GM21576 (cell line): ENCODE results near the gene XPR1.

Experiments
- ATAC-seq: cut with Tn5 transposase; IDR thresholded peaks from one replicate; pipeline ENCODE4 v1.9.1; 2021; ENCODE audit warnings: mild to moderate bottlenecking, moderate library complexity; ENCODE audit not compliant: unreplicated experiment

Gene XPR1

GRCh38 chr1:180912211-180912800 is 280.5 kb downstream of the XPR1 start:
- ATAC-seq = no peak

- no peak for ATAC-seq
These were observed 281.2 kb downstream of the XPR1 start, which contains the start of gene KIAA1614 for GRCh38 chr1:180912801-180913565. KIAA1614 (plus strand) TSS chr1:180912897; CDS start chr1:180913244, 347 bp downstream.

GRCh38 chr1:180915426-180915965 is 283.7 kb downstream of the XPR1 start:
- ATAC-seq = no peak

DNA sequence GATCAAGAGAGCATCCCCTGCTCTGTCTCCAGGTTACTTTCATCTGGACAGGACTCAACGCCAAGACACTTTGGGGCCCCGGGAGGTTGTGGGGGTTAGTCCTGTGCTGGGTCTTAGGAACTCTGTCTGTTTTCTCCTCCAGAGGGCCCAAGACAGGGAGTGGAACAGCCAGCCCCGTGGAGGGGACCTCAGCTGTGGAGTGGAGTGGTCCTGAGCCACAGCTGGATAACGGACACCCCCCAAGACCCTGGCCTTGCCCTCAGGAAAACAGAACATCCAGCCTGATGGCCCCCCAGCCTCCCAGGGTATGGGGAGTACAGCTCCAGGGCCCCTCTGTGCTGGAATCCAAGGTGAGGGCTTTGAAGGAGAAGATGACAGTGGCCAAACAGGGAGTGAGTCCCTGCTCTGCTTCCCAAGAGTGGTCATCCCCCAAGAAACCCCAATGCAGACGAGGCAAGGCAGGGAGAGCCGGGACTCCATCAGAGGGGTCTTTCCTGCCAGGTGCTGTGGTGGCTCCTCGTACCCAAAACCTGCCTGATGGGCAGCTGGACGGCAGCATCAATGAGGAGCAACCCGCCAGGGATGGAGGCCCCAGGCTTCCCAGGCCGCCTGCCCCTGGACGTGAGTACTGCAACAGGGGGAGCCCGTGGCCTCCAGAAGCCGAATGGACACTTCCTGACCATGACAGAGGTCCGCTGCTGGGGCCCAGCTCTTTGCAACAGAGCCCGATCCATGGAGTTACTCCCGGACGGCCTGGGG is 284.4 kb downstream of the XPR1 start:
- ATAC-seq = no peak

DNA sequence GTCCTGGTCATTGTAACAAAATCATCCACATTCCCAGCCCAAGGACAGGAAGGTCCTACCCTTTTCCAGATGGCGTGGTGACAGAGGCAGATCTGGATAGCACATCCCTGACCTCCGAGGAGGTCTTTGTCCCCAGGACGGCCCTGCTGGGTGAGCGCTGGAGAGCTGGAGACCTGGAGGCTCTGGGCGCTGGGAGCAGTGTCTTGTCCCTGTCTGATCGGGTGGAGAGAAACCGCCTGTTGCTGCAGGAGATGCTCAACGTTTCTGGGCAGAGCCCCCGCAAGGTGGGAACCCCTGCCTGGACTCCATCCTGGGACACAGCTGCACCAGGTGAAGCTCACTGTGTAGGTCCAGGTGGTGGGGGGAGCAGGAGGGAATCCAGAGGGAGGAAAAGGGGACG is 284.9 kb downstream of the XPR1 start:
- ATAC-seq = no peak

- ATAC-seq = no peak
These were observed 285.7 kb downstream of the XPR1 start for GRCh38 chr1:180917306-180918065.

DNA sequence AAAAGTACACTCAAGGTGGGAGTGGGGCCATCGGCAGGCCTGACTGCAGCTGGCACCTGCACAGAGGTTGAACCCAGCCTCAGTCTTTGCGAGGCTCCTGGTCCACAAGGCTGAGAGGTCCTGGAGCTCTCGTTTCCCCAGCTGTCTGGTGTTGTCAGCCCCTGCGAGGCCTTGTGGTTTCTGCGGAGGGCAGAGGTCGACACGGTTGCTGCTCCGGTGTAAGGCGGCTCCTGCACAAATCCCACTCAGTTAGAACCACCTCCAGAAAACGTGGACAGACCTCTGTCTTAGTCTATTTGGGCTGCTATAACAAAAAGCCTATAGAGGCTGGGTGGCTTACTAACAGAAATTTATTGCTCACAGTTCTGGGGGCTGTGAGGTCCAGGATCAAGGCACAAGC is 286.7 kb downstream of the XPR1 start:
- ATAC-seq = no peak

DNA sequence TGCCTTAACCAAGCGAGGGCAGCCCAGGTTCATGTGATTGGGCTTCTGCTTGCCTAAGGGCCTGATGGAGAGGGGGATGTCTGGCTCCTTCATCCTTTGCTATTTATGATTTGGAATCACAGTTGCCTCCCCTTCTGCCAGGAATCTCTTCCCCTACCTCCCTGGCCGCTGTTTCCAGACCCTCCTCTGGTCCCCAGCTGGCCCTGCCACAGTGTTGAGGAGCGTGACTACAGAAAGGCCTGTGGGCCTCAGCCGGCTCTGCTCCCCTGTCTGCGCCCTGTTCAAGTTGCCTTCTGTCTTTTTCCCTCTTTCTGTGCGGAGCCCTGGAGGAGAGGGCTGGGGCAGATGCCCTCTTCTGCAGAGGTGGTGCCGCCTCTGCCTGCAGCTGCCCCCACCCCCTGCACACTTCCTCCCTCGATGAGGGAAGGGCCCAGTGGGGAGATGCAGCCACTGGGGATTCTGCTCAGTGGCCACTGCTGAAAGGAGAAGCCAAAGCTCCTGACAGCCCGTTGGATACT is 287.4 kb downstream of the XPR1 start:
- ATAC-seq = no peak

DNA sequence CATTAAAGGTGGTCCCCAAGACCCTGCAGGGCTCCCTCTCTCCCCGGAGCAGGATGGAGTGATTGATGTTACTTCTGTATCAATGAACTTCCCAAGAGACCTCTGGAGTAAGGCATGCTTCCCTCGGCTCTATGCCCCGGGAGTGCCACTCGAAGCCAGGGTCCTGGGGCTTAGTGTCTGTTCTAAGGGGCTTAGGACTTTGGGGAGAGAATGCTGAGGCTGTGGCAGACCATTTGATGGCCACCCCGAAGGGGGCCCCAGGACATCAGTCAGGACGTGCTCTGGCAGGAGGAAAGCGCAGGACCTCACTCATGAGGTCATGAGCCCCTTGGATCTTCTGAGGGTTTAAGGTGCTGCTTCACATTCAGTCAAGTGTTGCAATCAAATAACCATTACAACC is 288.4 kb downstream of the XPR1 start:
- no peak for ATAC-seq

GRCh38 chr1:180920702-180921101 is 288.9 kb downstream of the XPR1 start:
- no peak for ATAC-seq

DNA sequence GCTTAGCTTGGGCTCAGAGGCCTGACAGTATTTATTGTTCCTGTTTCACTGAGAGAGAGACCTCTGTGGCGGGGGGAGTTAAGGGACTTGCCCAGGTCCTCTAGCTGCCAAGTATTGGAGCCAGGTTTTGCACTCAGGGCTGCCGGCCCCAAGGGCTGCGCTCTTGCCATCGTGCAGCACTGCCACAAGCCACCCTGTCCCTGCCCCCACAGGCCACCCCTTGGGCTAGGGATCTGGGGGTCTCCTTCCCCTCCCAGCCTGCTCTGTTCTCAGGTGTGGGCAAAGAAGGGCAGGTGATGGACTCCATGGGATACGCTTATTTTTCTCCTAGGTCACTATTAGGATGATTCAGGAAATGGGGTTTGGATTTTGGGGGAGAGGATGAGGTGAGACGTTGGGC is 289.6 kb downstream of the XPR1 start:
- no peak for ATAC-seq

GRCh38 chr1:180921891-180922630 is 290.2 kb downstream of the XPR1 start:
- no peak for ATAC-seq

DNA sequence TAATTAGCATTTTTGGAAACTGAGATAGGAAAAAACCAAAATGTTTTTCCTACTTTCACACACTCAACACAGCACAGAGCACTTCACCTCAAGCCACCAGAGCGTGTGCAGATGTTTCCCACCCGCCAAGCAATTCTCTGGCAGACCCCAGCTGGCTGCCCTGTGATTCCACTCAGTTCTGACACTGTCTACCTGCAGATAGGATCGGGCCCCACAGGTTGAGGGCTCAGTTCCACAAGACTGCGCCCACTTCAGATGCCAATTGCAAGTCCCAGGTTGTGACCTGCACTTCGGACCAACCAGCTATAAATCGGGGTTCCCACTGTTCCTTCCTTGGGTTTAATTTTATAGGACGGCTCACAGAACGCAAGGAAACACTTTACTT is 290.8 kb downstream of the XPR1 start:
- no peak for ATAC-seq

- ATAC-seq = no peak
These were observed 291.4 kb downstream of the XPR1 start for GRCh38 chr1:180923021-180923841.

DNA sequence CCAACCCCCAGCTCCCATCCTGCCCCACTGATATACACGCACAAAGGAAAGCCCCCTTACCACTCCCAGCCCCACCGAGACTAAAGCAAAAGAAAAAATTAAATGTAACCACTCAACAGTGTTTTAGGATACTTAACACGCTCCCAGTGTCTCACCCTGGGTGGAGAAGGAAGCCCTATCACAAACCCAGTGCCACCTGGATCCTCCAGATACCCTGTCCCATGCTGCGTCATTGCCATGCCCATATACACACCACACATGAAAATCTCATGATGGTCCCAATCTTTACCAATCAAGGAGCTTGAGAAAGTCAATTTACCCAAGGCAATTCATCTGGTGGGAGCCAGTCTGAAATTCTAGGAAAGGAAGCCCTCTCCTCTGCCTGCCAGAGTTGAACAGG is 292.1 kb downstream of the XPR1 start:
- no peak for ATAC-seq

GRCh38 chr1:180924939-180925338 is 293.1 kb downstream of the XPR1 start:
- ATAC-seq = no peak

DNA sequence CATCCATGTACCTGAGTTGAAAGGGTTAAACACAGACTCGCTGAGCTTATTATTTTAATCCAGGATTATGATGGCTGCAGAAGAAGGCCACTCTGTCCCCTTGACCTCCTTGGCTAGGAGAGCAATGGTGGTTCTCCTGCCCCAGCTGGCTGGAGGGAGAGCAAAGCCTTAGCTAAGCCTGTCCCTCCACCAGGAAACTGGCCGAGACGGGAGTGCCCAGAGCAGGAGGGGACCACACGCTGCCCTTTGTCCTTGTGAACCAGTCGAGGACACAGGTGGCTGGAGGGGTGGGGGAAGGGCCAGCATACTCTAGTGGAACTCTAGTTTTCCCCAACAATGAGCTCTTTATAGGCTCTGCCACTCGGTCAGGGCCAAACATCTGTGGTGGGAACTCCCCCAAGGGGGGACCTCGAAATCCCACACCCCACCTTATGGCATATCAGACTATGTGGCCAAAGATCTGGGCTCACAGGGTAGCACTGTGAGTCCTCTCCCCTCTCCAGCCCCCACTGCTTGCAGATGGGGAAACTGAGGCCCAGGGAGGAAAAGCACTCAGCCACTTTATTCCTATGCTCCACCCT is 293.7 kb downstream of the XPR1 start:
- ATAC-seq = no peak

DNA sequence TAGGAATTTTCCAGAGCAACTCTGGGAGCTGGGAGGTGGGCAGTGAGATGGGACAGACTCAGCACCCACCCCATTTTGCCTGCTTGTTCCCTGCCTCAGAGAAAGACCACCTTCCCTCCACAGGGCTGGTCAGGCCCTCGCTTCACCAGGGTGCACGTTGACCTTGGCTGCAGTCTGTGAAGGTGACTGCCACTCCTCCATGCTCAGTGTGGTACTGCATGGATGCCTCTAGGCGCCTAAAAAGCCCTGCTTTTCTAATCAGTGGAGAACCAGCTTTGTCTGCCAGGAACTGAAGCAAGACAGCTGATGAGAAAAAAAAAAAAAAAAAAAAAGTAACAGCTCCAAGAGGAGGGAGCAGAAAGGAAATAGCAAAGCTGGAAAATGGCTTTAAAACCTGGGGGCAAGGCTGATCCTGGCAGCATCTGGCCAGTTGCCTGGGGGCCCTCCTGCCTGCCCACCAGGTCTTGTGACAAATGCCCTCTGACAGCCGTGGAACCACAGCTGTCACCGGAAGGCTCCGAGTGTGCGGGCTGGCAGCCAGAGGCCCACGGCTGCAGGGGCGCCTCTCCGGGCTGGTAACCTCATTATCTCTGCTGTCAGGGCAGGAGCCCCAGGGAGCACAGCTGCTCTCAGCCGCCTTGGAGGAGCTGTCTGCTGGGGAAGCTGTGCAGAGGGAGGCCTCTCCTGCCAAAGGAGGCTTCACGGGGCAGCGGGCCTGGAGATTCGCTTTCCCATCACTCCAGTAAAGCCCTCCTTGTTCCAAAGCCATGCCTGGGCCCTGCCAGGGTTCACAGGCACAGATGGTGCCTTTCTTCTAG is 294.6 kb downstream of the XPR1 start:
- ATAC-seq = no peak
